GM19238 (cell line): ENCODE measurements around the gene PXYLP1.
"Not testable (repeated sequence)": the region's sequence is repeated elsewhere in the genome, so short reads cannot be mapped to it uniquely, and the experiment has no call there.

Experiments used
- DNase-seq: peaks from one replicate; pipeline ENCODE4 v3.0.0; 2011; ENCODE audit warnings: low spot score; ENCODE audit not compliant: insufficient read length

The PXYLP1 gene

GRCh38 chr3:141291559-141292355, 60.1 kb downstream of the PXYLP1 start:
- DNase-seq = no peak

DNA sequence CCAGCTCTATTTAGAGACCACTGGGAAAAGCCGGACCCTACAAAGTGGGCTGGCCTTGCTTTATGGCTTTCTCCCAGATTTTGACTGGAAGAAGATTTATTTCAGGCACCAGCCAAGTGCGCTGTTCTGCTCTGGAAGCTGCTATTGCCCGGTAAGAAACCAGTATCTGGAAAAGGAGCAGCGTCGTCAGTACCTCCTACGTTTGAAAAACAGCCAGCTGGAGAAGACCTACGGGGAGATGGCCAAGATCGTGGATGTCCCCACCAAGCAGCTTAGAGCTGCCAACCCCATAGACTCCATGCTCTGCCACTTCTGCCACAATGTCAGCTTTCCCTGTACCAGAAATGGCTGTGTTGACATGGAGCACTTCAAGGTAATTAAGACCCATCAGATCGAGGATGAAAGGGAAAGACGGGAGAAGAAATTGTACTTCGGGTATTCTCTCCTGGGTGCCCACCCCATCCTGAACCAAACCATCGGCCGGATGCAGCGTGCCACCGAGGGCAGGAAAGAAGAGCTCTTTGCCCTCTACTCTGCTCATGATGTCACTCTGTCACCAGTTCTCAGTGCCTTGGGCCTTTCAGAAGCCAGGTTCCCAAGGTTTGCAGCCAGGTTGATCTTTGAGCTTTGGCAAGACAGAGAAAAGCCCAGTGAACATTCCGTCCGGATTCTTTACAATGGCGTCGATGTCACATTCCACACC, 60.9 kb downstream of the PXYLP1 start:
- no peak for DNase-seq

DNA sequence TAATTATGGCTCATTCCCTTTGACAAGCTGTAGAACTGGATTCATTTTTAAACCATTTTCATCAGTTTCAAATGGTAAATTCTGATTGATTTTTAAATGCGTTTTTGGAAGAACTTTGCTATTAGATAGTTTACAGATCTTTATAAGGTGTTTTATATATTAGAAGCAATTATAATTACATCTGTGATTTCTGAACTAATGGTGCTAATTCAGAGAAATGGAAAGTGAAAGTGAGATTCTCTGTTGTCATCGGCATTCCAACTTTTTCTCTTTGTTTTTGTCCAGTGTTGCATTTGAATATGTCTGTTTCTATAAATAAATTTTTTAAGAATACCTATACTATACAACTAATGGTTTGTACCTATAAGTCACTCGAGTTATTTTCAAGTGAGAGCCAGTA, 62.7 kb downstream of the PXYLP1 start:
- DNase-seq = no peak

DNA sequence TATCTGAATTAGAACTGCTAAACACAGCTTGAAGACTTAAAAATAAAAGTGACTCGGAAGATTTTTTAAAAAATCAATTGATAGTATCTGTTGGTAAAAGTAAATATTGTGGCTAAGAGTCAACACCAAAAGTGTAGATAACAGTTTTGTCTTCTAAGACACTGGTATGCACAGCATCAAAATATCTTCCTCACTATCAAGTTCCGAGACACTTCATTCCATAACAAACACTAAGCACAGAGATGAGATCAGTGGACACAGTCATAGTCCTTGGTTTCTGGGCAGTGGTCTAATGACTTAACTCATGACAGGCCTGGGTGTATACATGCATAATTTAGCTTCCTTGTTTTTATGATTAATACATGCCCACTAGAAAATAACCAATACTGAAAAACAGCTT, 63.2 kb downstream of the PXYLP1 start:
- DNase-seq = no peak

- DNase-seq = not testable (repeated sequence)
Observed at GRCh38 chr3:141300426-141300825, 68.8 kb downstream of the PXYLP1 start.

DNA sequence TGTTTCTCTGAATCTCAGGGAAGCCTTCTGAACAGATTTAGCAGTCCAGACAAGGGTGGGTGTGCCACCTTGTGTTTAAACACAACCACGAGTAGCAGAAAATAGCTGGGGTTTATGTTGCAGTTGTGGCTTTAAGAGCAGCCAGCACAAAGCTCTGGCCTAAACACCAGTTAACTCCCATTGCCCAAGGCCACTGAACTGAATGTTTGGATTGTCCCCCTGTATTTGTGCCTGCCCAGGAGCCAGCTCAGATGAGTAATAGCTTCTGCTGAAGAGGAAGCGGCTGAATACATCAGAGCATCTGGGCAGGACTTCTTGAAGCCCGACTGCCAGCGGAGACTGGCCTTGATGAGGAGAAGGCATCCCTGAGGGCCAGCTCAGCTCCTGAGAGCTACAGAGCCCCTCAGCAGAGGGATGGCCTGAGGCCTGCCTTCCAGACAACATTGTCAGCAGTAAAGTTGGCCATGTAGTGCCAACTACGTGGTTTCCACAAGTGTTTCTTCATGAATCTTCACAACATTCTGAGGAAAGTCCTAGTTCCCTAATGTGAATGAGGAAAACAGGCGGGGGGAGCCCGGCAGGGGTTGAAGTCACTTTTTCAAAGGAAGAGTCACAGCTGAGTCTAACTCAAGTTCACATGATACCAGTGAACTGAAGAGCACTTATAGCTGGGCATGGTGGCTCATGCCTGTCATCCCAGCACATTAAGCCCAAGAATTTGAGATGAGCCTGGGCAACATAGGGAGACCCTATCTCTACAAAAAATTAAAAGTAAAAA, 70.9 kb downstream of the PXYLP1 start:
- DNase-seq = no peak

DNA sequence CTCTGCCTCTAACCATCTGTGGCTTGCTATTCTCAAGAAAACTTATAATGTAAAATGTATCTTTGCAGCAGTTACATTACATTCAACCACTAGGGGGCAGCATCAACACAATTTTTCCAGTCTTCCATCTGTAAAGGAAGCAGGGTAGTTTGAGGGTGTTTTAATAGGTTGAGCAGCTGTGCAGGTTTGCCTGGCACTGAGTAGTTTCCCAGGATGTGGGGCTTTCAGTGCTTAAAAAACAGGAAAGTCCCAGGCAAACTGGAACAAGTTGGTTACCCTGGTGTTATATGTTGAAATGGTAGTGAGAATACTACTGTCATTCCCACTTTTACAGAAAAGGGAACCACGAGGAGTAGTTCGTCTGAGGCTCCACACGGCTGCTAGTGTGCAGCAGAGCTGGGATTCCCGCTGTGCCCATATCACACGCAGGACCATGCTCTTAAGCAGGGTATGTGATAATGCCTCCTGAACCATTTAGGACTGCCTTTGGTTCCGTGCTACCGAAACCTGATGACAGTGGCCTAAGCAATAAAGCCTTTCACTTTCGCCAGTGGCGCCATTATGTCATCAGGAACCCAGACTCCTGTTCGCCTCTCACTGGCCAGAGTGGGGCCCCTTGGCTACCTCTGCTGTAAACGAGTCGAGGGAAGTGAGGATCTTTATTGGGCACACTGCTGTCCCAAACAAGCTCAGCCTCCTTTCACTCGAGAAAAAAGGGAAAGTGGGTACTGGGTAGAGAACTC, 72.0 kb downstream of the PXYLP1 start:
- peak; percentile 52 for DNase-seq

DNA sequence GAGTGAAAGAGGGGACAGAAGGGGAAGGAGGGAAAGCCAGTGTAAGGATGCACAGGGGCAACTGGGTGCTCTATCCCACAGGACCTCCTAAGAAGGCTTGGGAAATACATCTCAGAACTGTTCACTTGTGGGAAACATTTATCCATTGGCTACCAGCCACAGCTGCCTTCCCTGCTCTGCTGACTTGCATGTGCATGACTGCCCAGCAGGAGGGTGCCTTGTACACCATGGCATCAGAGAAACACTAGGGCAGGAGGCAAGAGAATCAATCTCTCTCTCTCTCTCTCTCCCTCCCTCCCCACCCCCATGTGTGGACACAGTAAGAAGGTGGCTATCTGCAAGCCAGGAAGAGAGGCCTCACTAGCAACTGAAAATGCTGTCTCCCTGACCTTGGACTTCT, 73.8 kb downstream of the PXYLP1 start:
- no peak for DNase-seq

GRCh38 chr3:141306276-141306675, 74.7 kb downstream of the PXYLP1 start:
- DNase-seq = no peak

DNA sequence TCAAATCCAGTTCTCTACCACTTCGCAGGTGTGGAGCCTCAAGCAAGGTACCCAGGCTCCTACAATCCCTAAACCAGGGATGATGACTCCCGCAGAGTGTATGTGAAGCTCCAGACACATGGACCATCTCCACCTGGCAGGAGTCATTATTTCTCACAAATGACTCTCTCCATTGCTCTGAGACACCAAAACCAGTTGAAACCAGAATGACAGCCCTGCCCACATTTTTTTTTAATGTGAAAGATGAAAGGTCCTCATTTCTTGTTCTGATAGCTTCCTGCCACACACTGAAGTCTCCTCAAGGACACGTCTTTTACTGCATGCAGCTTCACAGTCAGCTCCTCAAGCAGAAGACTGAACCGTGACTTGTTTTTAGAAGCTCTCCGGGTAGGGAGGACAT, 75.3 kb downstream of the PXYLP1 start:
- DNase-seq = no peak

- no peak for DNase-seq
Observed at GRCh38 chr3:141307351-141308059, 75.9 kb downstream of the PXYLP1 start.

GRCh38 chr3:141308588-141309218, 77.1 kb downstream of the PXYLP1 start:
- DNase-seq = no peak

- DNase-seq = no peak
Observed at GRCh38 chr3:141311170-141311495, 79.5 kb downstream of the PXYLP1 start.

- DNase-seq = peak; percentile 96
Observed at GRCh38 chr3:141311496-141312353, 80.1 kb downstream of the PXYLP1 start.

DNA sequence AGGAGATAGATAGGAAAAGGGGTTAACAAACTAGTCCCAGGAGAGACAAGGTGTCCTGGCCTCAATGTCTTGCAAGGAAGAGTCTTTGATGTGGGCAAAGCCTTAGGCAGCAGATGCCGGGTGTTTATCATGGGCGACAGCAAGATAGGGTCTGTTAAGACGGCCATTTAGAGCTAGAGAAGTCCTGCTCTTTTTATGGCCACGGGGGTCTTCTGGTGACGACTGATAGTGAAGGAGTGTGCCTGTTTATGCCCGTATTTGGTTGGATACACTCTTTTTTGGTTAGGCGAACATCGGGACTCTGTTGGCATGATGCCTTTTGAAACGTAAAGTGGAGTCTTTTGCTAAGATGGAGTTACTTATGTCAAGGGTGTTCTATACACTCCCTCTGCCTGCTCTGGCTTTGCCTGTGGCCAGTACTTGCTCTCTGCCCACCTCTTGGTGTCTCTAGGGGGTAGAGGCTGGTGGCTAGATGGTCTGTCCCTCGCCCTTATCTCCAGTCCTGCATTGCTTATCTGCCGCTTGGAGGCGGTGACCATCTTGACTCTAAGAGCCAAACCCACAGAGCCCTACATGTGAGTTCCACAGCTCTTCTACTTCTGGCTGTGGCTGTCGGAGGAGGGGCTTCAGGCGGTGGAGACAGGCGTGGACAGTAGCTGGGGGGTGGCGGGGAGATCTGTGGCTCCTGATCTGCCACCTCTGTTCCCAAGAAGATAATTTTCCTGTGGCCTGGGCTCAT, 80.9 kb downstream of the PXYLP1 start:
- DNase-seq = no peak

- DNase-seq = no peak
Observed at GRCh38 chr3:141313093-141313683, 81.6 kb downstream of the PXYLP1 start.

DNA sequence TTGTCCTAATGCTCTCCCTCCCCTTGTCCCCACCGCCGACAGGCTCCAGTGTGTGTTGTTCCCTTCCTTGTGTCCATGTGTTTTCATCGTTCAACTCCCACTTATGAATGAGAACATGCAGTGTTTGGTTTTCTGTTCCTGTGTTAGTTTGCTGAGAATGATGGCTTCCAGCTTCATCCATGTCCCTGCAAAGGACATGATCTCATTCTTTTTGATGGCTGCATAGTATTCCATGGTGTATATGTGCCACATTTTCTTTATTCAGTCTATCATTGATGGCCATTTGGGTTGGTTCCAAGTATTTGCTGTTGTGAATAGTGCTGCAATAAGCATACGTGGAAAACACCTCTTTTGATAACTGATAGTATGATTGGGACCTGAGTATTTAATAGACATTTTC, 82.8 kb downstream of the PXYLP1 start:
- DNase-seq = not testable (repeated sequence)

GRCh38 chr3:141316851-141317250, 85.2 kb downstream of the PXYLP1 start:
- DNase-seq = no peak
